Measurements from ENCODE around the gene JMJD1C.

DNA sequence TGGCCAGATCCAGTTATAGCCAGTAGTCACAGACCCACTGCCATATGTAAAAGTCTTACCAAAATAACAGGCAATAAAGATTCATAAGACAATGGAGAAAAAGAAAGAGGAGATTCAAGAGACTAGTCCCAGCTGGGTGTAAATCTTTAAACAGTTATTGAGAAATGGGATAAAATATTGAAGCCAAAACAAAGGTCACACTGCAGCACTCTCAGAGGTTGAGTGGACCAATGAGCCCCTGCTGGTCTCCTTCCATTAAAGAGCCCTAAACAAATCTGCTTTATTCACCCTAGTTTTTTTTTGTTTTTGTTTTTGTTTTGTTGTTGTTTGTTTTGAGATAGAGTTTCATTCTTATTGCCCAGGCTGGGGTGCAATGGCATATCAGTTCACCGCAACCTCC lies 98.8 kb downstream of the JMJD1C start:
- TF ChIP-seq, protein P1, sequence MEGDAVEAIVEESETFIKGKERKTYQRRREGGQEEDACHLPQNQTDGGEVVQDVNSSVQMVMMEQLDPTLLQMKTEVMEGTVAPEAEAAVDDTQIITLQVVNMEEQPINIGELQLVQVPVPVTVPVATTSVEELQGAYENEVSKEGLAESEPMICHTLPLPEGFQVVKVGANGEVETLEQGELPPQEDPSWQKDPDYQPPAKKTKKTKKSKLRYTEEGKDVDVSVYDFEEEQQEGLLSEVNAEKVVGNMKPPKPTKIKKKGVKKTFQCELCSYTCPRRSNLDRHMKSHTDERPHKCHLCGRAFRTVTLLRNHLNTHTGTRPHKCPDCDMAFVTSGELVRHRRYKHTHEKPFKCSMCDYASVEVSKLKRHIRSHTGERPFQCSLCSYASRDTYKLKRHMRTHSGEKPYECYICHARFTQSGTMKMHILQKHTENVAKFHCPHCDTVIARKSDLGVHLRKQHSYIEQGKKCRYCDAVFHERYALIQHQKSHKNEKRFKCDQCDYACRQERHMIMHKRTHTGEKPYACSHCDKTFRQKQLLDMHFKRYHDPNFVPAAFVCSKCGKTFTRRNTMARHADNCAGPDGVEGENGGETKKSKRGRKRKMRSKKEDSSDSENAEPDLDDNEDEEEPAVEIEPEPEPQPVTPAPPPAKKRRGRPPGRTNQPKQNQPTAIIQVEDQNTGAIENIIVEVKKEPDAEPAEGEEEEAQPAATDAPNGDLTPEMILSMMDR (IDR thresholded peaks at IDR 0.05; ENCODE audit: low read depth, low read length, poor library complexity, severe bottlenecking), result no peak
- TF ChIP-seq EZH2phosphoT487 (IDR thresholded peaks at IDR 0.05; ENCODE audit: borderline replicate concordance, low read length), result no peak
